ENCODE results near the gene GRIK3. TPM values are rescaled to one million over a fixed set of nuclear protein-coding genes. Genes with fewer than 3 reads are reported as not detected.
"Not testable (repeated sequence)": the region's sequence is repeated elsewhere in the genome, so short reads cannot be mapped to it uniquely, and the experiment has no call there.

The GRIK3 gene
- polyA plus RNA-seq, 1 donor (not counting 4 experiments of a cell fraction or from before 2014, with no cell fraction given): not detected

DNA sequence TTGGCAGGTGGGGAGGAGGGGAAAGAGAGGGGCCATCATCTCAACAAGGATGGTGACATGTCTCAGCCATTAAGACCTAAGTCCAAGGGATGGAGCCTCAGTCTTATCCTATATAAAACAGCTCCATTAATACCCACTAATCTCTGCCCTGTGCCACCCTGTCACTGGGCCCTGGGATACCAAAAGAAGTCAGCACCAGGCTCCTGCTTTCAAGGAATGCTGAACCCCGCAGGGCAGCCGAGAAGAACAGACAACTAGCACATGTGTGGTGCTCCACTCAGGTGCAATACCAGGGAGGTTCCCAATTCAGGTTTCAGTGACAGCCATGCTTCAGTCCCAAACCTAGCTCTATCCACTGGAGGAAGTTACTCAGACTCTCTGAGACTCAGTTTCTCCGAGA is 128.4 kb downstream of the GRIK3 start:
- Histone ChIP-seq H3K79me2 (ENCODE audit: control insufficient read depth, insufficient read depth, low read length) (no peaks in the 10 kb centered on the region), H3K9me1 (ENCODE audit: control insufficient read depth, extremely low read depth, insufficient read depth, low read length) (no peaks in the 10 kb centered on the region), H3K27ac (ENCODE audit: control insufficient read depth, insufficient read depth, low read length) (no peak overlapping the region), H3K36me3 (ENCODE audit: control insufficient read depth in 2 of 2, extremely low read depth in 1 of 2, insufficient read depth in 2 of 2, low read length in 2 of 2) (no peaks in the 10 kb centered on the region), H3K9ac (ENCODE audit: control insufficient read depth, extremely low read depth, insufficient read depth, low read length) (no peak overlapping the region), H3K4me2 (ENCODE audit: control insufficient read depth, extremely low read depth, insufficient read depth, low read depth, low read length) (no peak overlapping the region), H3K4me1 (ENCODE audit: control insufficient read depth, extremely low read depth, insufficient read depth, low read length) (no peaks in the 10 kb centered on the region), H4K20me1 (ENCODE audit: control insufficient read depth, extremely low read depth, insufficient read depth, low read length) (no peaks in the 10 kb centered on the region), H3K27me3 (ENCODE audit: control insufficient read depth, extremely low read depth, insufficient read depth, low read length) (no peaks in the 10 kb centered on the region), H3K9me3 (ENCODE audit: control insufficient read depth, low read depth, low read length) (no peaks in the 10 kb centered on the region), H3K4me3 (ENCODE audit: control insufficient read depth in 2 of 3, extremely low read depth in 1 of 3, insufficient read depth in 2 of 3, low read depth in 1 of 3, low read length in 3 of 3) (no peak overlapping the region), H2AFZ (ENCODE audit: control insufficient read depth, low read length) (no peak overlapping the region)
- no peak for DNase-seq (ENCODE audit: low read depth, low spot score)
- no peak for TF ChIP-seq EZH2 (IDR thresholded peaks at IDR 0.05; ENCODE audit: low read length)
- TF ChIP-seq, protein P1, sequence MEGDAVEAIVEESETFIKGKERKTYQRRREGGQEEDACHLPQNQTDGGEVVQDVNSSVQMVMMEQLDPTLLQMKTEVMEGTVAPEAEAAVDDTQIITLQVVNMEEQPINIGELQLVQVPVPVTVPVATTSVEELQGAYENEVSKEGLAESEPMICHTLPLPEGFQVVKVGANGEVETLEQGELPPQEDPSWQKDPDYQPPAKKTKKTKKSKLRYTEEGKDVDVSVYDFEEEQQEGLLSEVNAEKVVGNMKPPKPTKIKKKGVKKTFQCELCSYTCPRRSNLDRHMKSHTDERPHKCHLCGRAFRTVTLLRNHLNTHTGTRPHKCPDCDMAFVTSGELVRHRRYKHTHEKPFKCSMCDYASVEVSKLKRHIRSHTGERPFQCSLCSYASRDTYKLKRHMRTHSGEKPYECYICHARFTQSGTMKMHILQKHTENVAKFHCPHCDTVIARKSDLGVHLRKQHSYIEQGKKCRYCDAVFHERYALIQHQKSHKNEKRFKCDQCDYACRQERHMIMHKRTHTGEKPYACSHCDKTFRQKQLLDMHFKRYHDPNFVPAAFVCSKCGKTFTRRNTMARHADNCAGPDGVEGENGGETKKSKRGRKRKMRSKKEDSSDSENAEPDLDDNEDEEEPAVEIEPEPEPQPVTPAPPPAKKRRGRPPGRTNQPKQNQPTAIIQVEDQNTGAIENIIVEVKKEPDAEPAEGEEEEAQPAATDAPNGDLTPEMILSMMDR (optimal IDR thresholded peaks at IDR 0.05 in 1 of 3, IDR thresholded peaks at IDR 0.05 in 1 of 3, conservative IDR thresholded peaks at IDR 0.05 in 1 of 3; ENCODE audit: extremely low read depth in 1 of 3, insufficient read depth in 2 of 3, low read length in 3 of 3): no peak
- dilution Hi-C loops (cut with MboI; ENCODE audit: extremely low pct_ligation_motif_present, low sequenced_read_pairs): no loop called here
- no peak for FAIRE-seq

DNA sequence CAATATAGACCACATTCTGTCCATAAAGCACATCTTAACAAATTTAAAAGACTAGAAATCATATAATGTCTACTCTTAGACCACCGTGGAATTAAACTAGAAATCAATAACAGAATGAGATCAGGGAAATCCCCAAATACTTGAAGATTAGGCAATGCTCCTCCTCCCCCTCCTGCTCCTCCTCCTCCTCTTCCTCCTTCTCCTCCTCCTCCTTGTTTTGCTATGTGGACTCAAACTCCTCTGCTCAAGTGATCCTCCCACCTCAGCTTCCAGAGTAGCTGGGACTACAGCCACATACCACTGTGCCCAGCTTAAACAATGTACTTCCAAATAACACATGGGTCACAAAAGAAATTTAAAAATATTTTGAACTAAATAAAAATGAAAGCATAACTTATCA is 134.2 kb downstream of the GRIK3 start:
- Histone ChIP-seq H3K36me3 (ENCODE audit: control insufficient read depth in 2 of 2, extremely low read depth in 1 of 2, insufficient read depth in 2 of 2, low read length in 2 of 2) (no peaks in the 10 kb centered on the region), H3K9ac (ENCODE audit: control insufficient read depth, extremely low read depth, insufficient read depth, low read length) (no peak overlapping the region), H3K9me1 (ENCODE audit: control insufficient read depth, extremely low read depth, insufficient read depth, low read length) (no peaks in the 10 kb centered on the region)

DNA sequence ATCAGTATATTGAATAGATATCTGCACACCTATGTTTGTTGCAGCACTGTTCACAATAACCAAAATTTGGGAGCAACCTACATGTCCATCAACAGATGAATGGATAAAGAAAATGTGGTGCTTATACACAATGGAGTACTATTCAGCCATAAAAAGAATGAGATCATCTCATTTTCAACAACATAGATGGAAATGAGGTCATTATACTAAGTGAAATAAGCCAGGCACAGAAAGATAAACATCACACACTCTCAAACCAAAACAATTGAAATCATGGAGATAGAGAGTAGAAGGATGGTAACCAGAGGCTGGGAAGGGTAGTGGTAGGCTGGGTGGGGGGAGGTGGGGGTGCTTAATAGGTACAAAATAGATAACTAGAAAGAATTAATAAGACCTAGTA is 136.5 kb downstream of the GRIK3 start:
- H3K79me2 ChIP-seq (ENCODE audit: control insufficient read depth, insufficient read depth, low read length); H3K9ac ChIP-seq (ENCODE audit: control insufficient read depth, extremely low read depth, insufficient read depth, low read length); FAIRE-seq: not testable (repeated sequence)

More for the DNA sequence above, 134.2 kb downstream of the GRIK3 start:
- Histone ChIP-seq H3K79me2 (ENCODE audit: control insufficient read depth, insufficient read depth, low read length) (no peaks in the 10 kb centered on the region), H3K4me1 (ENCODE audit: control insufficient read depth, extremely low read depth, insufficient read depth, low read length) (no peaks in the 10 kb centered on the region), H3K27ac (ENCODE audit: control insufficient read depth, insufficient read depth, low read length) (no peak overlapping the region), H3K4me2 (ENCODE audit: control insufficient read depth, extremely low read depth, insufficient read depth, low read depth, low read length) (no peak overlapping the region), H3K27me3 (ENCODE audit: control insufficient read depth, extremely low read depth, insufficient read depth, low read length) (no peaks in the 10 kb centered on the region), H4K20me1 (ENCODE audit: control insufficient read depth, extremely low read depth, insufficient read depth, low read length) (no peaks in the 10 kb centered on the region), H3K9me3 (ENCODE audit: control insufficient read depth, low read depth, low read length) (no peaks in the 10 kb centered on the region), H2AFZ (ENCODE audit: control insufficient read depth, low read length) (no peak overlapping the region), H3K4me3 (ENCODE audit: control insufficient read depth in 2 of 3, extremely low read depth in 1 of 3, insufficient read depth in 2 of 3, low read depth in 1 of 3, low read length in 3 of 3) (no peak overlapping the region)
- DNase-seq (ENCODE audit: low read depth, low spot score) (no peak), FAIRE-seq (no peak)
- no peak for TF ChIP-seq EZH2 (IDR thresholded peaks at IDR 0.05; ENCODE audit: low read length)
- TF ChIP-seq, protein P1 (optimal IDR thresholded peaks at IDR 0.05 in 1 of 3, IDR thresholded peaks at IDR 0.05 in 1 of 3, conservative IDR thresholded peaks at IDR 0.05 in 1 of 3; ENCODE audit: extremely low read depth in 1 of 3, insufficient read depth in 2 of 3, low read length in 3 of 3): no peak
- dilution Hi-C loops (cut with MboI; ENCODE audit: extremely low pct_ligation_motif_present, low sequenced_read_pairs): no loop called here

More for the DNA sequence above, 136.5 kb downstream of the GRIK3 start:
- H3K9me1 ChIP-seq (ENCODE audit: control insufficient read depth, extremely low read depth, insufficient read depth, low read length); H3K27ac ChIP-seq (ENCODE audit: control insufficient read depth, insufficient read depth, low read length); H4K20me1 ChIP-seq (ENCODE audit: control insufficient read depth, extremely low read depth, insufficient read depth, low read length); DNase-seq (ENCODE audit: low read depth, low spot score); H3K27me3 ChIP-seq (ENCODE audit: control insufficient read depth, extremely low read depth, insufficient read depth, low read length); H3K36me3 ChIP-seq (ENCODE audit: control insufficient read depth in 2 of 2, extremely low read depth in 1 of 2, insufficient read depth in 2 of 2, low read length in 2 of 2); H3K9me3 ChIP-seq (ENCODE audit: control insufficient read depth, low read depth, low read length); H3K4me1 ChIP-seq (ENCODE audit: control insufficient read depth, extremely low read depth, insufficient read depth, low read length); H3K4me3 ChIP-seq (ENCODE audit: control insufficient read depth in 2 of 3, extremely low read depth in 1 of 3, insufficient read depth in 2 of 3, low read depth in 1 of 3, low read length in 3 of 3); dilution Hi-C loops (cut with MboI; ENCODE audit: extremely low pct_ligation_motif_present, low sequenced_read_pairs); H3K4me2 ChIP-seq (ENCODE audit: control insufficient read depth, extremely low read depth, insufficient read depth, low read depth, low read length); H2AFZ ChIP-seq (ENCODE audit: control insufficient read depth, low read length): not testable (repeated sequence)
